H1 (cell line): Measurements from ENCODE around the gene MCFD2.

Experiments used
- ATF3 ChIP-seq: IDR thresholded peaks from 2 replicates; pipeline ENCODE4 v1.6.1; 2011; ENCODE audit warnings: low read depth, mild to moderate bottlenecking, low read length; ENCODE audit not compliant: insufficient read depth
- BACH1 ChIP-seq: IDR thresholded peaks from 2 replicates; pipeline ENCODE4 v1.6.1; 2012; ENCODE audit warnings: low read length, improper control_type of control experiment
- BRCA1 ChIP-seq: IDR thresholded peaks from 2 replicates; pipeline ENCODE4 v1.6.1; 2012; ENCODE audit warnings: low read depth, low read length, improper control_type of control experiment
- EZH2 ChIP-seq: fragments of 200-600 bp; sonication (generic); IDR thresholded peaks from 2 replicates; pipeline ENCODE4 v1.7.1; 2012; ENCODE audit warnings: low read depth, mild to moderate bottlenecking, moderate library complexity, low read length, inconsistent platforms; ENCODE audit not compliant: severe bottlenecking
- JUN ChIP-seq: IDR thresholded peaks from 2 replicates; pipeline ENCODE4 v1.6.1; 2011; ENCODE audit warnings: low read depth, mild to moderate bottlenecking, improper control_type of control experiment, low read length
- KDM1A ChIP-seq: fragments of 200-600, 300-600 bp; sonication (generic); IDR thresholded peaks from 2 replicates; pipeline ENCODE4 v1.7.1; 2016; ENCODE audit warnings: mild to moderate bottlenecking, low read length, borderline replicate concordance
- MAX ChIP-seq: IDR thresholded peaks from 2 replicates; pipeline ENCODE4 v1.6.1; 2012; ENCODE audit warnings: inconsistent platforms
- NANOG ChIP-seq: IDR thresholded peaks from 2 replicates; pipeline ENCODE4 v1.6.1; 2011; ENCODE audit warnings: low read length, low read depth, mild to moderate bottlenecking, inconsistent platforms; ENCODE audit not compliant: insufficient read depth, poor library complexity, severe bottlenecking
- POLR2AphosphoS5 ChIP-seq: IDR thresholded peaks from 2 replicates; pipeline ENCODE4 v1.6.1; 2011; ENCODE audit warnings: low read depth, low read length
- RAD21 ChIP-seq, 2 experiments: IDR thresholded peaks in 1 of 2; conservative IDR thresholded peaks in 1 of 2; 2 replicates each; pipeline ENCODE4 v1.6.1; 2011; ENCODE audit warnings: low read depth in 2 of 2, low read length in 2 of 2, improper control_type of control experiment in 1 of 2, inconsistent platforms in 1 of 2, mild to moderate bottlenecking in 1 of 2, moderate library complexity in 1 of 2
- RXRA ChIP-seq: IDR thresholded peaks from 2 replicates; pipeline ENCODE4 v1.6.1; 2011; ENCODE audit warnings: low read depth, mild to moderate bottlenecking, low read length, moderate library complexity; ENCODE audit not compliant: insufficient read depth
- YY1 ChIP-seq: IDR thresholded peaks from 2 replicates; pipeline ENCODE4 v1.6.1; 2011; ENCODE audit warnings: low read depth, mild to moderate bottlenecking, low read length
- TF ChIP-seq, protein P1 (sequence below), 3 experiments: IDR thresholded peaks; 1 replicate in 2 of 3; 2 replicates in 1 of 3; pipeline versions ENCODE4 v1.5.1 to v1.6.1; 2011; ENCODE audit warnings: low read length in 3 of 3, mild to moderate bottlenecking in 3 of 3, inconsistent platforms in 2 of 3, low read depth in 1 of 3, moderate library complexity in 1 of 3; ENCODE audit not compliant: insufficient read depth in 1 of 3; ENCODE audit errors: control extremely low read depth in 1 of 3
- TF ChIP-seq, protein P2 (sequence below): IDR thresholded peaks from 2 replicates; pipeline ENCODE4 v1.6.1; 2012; ENCODE audit warnings: low read length, inconsistent platforms

DNA sequence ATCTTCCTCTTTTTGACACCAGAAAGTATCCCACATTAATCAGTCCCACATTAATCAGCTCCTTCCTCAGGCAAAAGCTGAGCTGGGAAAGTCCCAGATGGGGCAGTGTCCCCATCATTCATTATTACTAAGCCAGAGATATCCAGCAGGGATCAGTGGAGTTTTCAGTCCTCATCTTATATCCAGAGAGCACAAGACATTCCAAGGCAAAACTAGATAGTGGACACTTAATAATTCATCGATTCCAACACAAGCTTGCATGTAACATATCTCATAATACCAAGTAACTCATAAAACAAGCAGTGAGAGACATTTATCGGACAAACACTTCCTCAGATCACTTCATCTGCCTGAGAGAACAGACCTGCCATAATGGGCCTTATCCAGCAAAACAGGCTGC is 53.1 kb downstream of the MCFD2 start:
- TF ChIP-seq KDM1A: no peak
- TF ChIP-seq, protein P1, sequence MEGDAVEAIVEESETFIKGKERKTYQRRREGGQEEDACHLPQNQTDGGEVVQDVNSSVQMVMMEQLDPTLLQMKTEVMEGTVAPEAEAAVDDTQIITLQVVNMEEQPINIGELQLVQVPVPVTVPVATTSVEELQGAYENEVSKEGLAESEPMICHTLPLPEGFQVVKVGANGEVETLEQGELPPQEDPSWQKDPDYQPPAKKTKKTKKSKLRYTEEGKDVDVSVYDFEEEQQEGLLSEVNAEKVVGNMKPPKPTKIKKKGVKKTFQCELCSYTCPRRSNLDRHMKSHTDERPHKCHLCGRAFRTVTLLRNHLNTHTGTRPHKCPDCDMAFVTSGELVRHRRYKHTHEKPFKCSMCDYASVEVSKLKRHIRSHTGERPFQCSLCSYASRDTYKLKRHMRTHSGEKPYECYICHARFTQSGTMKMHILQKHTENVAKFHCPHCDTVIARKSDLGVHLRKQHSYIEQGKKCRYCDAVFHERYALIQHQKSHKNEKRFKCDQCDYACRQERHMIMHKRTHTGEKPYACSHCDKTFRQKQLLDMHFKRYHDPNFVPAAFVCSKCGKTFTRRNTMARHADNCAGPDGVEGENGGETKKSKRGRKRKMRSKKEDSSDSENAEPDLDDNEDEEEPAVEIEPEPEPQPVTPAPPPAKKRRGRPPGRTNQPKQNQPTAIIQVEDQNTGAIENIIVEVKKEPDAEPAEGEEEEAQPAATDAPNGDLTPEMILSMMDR (IDR thresholded peaks at IDR 0.05; ENCODE audit: control extremely low read depth in 1 of 3, insufficient read depth in 1 of 3, low read depth in 1 of 3, low read length in 3 of 3): no peak
- no peak for TF ChIP-seq RAD21 (IDR thresholded peaks at IDR 0.05 in 1 of 2, conservative IDR thresholded peaks at IDR 0.05 in 1 of 2; ENCODE audit: low read depth in 2 of 2, low read length in 2 of 2)
- no peak for TF ChIP-seq ATF3
- no peak for TF ChIP-seq MAX
- TF ChIP-seq NANOG: no peak
- TF ChIP-seq YY1: no peak
- no peak for TF ChIP-seq POLR2AphosphoS5
- TF ChIP-seq, protein P2, sequence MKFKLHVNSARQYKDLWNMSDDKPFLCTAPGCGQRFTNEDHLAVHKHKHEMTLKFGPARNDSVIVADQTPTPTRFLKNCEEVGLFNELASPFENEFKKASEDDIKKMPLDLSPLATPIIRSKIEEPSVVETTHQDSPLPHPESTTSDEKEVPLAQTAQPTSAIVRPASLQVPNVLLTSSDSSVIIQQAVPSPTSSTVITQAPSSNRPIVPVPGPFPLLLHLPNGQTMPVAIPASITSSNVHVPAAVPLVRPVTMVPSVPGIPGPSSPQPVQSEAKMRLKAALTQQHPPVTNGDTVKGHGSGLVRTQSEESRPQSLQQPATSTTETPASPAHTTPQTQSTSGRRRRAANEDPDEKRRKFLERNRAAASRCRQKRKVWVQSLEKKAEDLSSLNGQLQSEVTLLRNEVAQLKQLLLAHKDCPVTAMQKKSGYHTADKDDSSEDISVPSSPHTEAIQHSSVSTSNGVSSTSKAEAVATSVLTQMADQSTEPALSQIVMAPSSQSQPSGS: no peak
- no peak for TF ChIP-seq JUN
- no peak for TF ChIP-seq BRCA1
- no peak for TF ChIP-seq EZH2
- TF ChIP-seq BACH1: no peak
- no peak for TF ChIP-seq RXRA
